22Rv1 (cell line): ENCODE results near the gene TIMM44.

Source experiments
- H3K27ac ChIP-seq: fragments of 450-650 bp; 2 replicates; pipeline ENCODE4 v1.5.1; 2017
- ZFX ChIP-seq: fragments of 450-650 bp; IDR thresholded peaks from 2 replicates; pipeline ENCODE4 v1.6.1; 2017; ENCODE audit warnings: antibody characterized with exemption, borderline replicate concordance
- TF ChIP-seq, protein P1 (sequence below): fragments of 450-650 bp; IDR thresholded peaks from 2 replicates; pipeline ENCODE4 v1.5.1; 2017; ENCODE audit warnings: mild to moderate bottlenecking

TIMM44 gene, protein sequence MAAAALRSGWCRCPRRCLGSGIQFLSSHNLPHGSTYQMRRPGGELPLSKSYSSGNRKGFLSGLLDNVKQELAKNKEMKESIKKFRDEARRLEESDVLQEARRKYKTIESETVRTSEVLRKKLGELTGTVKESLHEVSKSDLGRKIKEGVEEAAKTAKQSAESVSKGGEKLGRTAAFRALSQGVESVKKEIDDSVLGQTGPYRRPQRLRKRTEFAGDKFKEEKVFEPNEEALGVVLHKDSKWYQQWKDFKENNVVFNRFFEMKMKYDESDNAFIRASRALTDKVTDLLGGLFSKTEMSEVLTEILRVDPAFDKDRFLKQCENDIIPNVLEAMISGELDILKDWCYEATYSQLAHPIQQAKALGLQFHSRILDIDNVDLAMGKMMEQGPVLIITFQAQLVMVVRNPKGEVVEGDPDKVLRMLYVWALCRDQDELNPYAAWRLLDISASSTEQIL

DNA sequence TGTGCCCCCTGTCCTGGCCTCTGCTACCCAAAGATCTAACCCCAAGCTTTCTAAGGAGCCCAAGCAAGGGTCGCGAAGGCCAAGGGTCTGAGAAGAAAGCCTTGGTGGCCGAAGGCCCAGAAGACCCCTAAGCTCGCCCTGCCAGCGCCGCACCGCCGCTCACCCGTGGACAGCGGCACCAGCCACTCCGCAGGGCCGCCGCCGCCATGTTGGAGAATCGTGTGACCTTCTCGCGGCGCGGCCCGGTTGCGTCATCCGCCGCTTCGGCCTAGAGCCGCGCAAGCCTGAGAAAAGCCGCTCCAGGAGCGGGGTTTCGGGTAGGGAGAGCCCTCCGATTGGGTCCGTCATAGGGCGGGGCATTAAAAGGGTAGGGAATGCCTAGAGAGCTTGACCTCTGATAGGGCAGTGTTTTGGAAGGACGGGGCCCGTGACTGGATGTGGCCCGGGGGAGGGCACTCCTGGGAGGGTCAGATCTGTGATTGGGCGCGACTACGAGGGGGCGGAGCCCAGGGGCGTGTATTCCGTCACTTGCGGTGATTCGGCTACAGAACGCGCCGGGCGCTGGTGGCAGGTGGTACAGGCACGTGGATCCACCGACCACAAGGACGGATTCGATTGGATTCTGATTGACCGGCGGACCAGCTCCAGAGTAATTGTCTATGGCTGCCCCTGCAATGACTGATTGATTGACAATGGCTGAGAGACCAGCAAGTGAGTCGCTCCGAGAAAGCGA, at the start of gene TIMM44:
TSS of gene TIMM44 (minus strand) at position 223 of the 733 bp plus-strand sequence. CDS start at position 208, 15 bp downstream.
- TF ChIP-seq, protein P1, sequence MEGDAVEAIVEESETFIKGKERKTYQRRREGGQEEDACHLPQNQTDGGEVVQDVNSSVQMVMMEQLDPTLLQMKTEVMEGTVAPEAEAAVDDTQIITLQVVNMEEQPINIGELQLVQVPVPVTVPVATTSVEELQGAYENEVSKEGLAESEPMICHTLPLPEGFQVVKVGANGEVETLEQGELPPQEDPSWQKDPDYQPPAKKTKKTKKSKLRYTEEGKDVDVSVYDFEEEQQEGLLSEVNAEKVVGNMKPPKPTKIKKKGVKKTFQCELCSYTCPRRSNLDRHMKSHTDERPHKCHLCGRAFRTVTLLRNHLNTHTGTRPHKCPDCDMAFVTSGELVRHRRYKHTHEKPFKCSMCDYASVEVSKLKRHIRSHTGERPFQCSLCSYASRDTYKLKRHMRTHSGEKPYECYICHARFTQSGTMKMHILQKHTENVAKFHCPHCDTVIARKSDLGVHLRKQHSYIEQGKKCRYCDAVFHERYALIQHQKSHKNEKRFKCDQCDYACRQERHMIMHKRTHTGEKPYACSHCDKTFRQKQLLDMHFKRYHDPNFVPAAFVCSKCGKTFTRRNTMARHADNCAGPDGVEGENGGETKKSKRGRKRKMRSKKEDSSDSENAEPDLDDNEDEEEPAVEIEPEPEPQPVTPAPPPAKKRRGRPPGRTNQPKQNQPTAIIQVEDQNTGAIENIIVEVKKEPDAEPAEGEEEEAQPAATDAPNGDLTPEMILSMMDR: no peak
- no peak for TF ChIP-seq ZFX
- peak within 1 kb of the TSS; percentile 84 for H3K27ac ChIP-seq

DNA sequence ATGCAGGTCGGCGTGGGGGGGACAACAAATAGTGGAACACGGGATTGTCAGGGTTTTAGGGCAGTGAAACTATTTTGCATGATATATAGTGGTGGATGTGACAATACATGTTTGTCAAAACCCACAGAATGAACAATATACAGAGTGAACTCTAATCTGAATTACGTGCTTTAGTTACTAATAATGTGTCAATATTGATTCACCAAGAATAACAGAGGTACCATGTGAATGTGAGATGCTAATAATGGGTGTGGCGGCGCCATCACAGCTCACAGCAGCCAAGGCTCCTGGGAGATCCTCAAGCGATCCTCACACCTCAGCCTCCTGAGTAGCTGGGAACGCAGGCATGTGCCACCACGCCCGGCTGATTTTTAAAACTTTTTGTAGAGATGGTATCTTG, 49.1 kb upstream of the TIMM44 start:
- TF ChIP-seq ZFX: no peak
- TF ChIP-seq, protein P1: no peak
- no peak overlapping the region for H3K27ac ChIP-seq

DNA sequence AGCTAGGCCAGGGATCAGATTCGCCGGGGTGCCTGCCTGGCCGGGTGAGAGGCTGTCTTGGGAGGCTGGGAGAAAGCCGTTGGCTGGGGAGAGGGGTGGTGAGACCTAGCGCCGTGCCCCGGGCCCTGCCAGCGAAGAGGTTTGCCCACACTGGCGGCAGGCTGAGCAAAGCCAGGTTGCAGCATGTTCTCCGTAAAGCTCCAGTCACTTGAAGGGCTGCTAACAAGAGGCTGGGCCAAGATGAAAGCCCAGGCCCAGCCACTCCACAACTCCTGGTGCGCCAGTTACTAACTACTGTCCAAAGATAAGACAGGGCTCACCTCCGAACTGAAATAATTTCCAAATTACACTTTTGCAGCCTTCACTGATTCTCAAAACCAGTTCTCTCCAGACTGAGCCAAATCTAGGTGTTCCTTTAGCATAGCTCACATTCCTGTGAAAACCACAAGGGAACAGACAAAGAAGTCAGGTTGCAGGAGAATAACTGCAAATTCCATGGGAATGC, 45.7 kb upstream of the TIMM44 start:
- TF ChIP-seq ZFX: no peak
- TF ChIP-seq, protein P1: no peak
- H3K27ac ChIP-seq: no peak overlapping the region; the same call in 1 of the 2 replicates

DNA sequence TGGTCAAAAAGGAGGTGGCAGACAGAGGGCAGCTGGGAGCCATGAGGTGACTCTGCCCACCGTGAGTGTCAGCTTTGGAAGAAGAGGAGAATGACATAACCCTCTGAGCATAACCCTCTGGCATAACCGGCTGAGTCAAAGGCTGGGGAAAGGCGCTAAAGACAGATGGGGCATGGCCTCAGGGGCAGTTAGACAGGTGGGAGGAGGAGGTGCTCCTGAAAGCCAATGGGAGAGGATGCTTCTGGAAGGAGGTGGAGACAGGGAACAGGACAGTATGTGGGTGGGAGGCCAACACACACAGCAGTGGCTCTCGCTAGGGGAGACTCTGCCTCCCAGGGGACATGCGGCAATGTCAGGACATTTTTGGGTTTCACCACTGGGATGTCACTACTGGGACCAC, 44.8 kb upstream of the TIMM44 start:
- TF ChIP-seq, protein P1: no peak
- no peak for TF ChIP-seq ZFX
- H3K27ac ChIP-seq: peak overlapping the region; percentile 27; the same call in 1 of the 2 replicates

DNA sequence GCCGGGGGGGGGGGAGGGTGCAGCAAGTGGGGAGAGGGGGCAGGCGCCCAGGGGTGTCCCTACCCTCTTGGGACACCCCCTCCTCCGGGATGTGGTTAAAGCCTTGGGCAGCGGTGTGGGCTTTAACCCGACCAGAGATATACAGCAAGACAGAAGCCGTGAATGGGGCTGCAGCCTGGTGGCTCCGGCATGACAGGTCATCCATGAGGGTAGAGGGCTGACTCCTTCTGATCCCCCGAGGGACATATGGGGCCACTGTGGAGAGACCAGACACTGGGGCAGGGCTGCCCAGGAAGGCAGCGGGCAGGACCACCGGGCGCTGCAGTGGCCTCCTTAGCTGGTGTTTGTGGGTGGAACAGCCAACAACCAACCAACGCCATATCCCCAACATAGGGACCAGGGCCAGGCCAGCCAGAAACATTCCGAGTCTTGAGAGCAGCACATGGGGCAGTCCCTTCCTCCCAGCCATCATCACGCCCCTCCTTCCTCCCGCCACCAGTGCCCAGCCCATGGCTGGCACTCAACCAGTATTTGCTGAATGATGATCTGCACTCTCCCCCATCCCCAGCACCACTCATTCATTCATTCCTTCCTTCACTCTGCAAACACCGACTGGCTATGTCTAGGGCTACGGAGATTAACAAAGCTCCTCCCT, 43.8 kb upstream of the TIMM44 start:
- no peak for TF ChIP-seq ZFX
- TF ChIP-seq, protein P1: no peak
- no peak overlapping the region for H3K27ac ChIP-seq

DNA sequence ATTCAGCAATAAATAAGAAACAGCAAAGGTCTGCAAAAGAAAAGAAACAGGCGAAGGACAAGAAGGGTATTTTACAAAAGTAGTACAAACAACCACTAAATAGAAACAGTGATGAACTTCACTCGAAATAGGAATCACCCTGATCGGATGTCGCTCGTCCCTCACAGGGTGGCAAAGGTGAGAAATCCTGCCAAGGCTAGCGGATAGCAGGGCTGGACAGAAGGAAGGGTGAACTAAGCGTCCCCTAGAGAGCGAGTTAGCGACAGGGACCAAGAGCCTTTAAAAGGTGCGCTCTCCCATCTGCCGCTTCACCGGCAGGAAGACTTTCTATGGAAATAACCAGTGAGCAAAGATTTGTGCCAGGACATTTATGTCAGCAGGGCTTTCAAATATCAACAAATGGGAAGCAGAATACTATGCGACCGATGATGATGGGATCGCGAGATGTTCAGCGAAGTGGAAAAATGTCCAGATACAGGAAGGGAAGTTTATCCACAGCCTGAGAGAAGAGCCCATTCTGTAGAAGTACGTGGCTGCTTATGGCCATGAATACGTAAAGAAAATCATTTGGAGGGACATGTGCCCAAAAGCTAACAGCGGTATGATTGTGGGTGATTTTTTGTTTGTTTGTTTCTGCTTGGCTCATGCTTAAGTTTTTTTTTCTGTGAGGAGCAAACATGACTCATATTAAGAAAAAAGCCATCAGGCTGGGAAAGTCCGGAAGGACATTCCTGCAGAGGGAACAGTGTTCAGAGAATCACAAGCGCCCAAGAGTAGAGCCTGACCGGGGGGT, 43.1 kb upstream of the TIMM44 start:
- TF ChIP-seq, protein P1: no peak
- peak overlapping the region; percentile 8; the same call in 1 of the 2 replicates for H3K27ac ChIP-seq
